Esophagus (tissue), 2 donors: ENCODE results near the gene PDGFA. TPM values are rescaled to one million over a fixed set of nuclear protein-coding genes. Genes with fewer than 3 reads are reported as not detected.
"Not testable (repeated sequence)": the region's sequence is repeated elsewhere in the genome, so short reads cannot be mapped to it uniquely, and the experiment has no call there.

Experiments used
- H3K27ac ChIP-seq, 2 donors: one replicate each; pipeline ENCODE4 v1.5.1; 2013; ENCODE audit warnings: low read depth in 2 of 2, mild to moderate bottlenecking in 2 of 2, inconsistent platforms in 1 of 2, low read length in 1 of 2, moderate library complexity in 1 of 2
- H3K27me3 ChIP-seq, 2 donors: one replicate each; pipeline ENCODE4 v1.6.1; 2013; ENCODE audit warnings: low read length in 2 of 2, control low read depth in 1 of 2, mild to moderate bottlenecking in 1 of 2; ENCODE audit not compliant: insufficient read depth in 2 of 2, control insufficient read depth in 1 of 2
- H3K36me3 ChIP-seq, 2 donors: one replicate each; pipeline ENCODE4 v1.6.1; 2013; ENCODE audit warnings: low read length in 1 of 2; ENCODE audit not compliant: control insufficient read depth in 2 of 2, insufficient read depth in 2 of 2
- H3K4me1 ChIP-seq, 2 donors: one replicate each; pipeline ENCODE4 v1.6.1; 2013; ENCODE audit warnings: low read length in 1 of 2; ENCODE audit not compliant: control insufficient read depth in 2 of 2, insufficient read depth in 2 of 2
- H3K4me3 ChIP-seq, 2 donors: one replicate each; pipeline ENCODE4 v1.5.1; 2013; ENCODE audit warnings: low read length in 2 of 2, mild to moderate bottlenecking in 2 of 2, low read depth in 1 of 2, moderate library complexity in 1 of 2
- H3K9me3 ChIP-seq, 2 donors: one replicate each; pipeline ENCODE4 v1.6.1; 2013; ENCODE audit warnings: mild to moderate bottlenecking in 2 of 2, low read depth in 1 of 2, low read length in 1 of 2, moderate library complexity in 1 of 2; ENCODE audit not compliant: control insufficient read depth in 2 of 2, insufficient read depth in 1 of 2
- WGBS, 2 donors: extraction: QIAGEN DNeasy Blood & Tissue Kit; methylation state at CpG; one replicate each; pipeline ENCODE4 v1.1.7; 2013; 5-methylcytosine and 5-hydroxymethylcytosine counted together
- polyA plus RNA-seq, 2 donors: library from polyadenylated mRNA; stranded (reverse); fragments of 200-250 nt; gene quantifications; one replicate each; pipeline ENCODE4 v1.2.3, GENCODE V29; 2013
- donor health status: healthy with polysubstance abuse.
- donor health status: Bipolar disorder and iron deficiency.

Gene PDGFA
- polyA plus RNA-seq, 2 donors = 5.5 to 6.1 TPM

GRCh38 chr7:552151-552867 lies 32.7 kb upstream of the PDGFA start:
- not testable (repeated sequence) for H3K27me3 ChIP-seq, H3K36me3 ChIP-seq, H3K9me3 ChIP-seq, H3K4me1 ChIP-seq, H3K27ac ChIP-seq, H3K4me3 ChIP-seq
- WGBS, 2 donors = 75 to 89% methylated on average over 32 of the region's 32 CpGs

GRCh38 chr7:551615-551970 lies 31.9 kb upstream of the PDGFA start:
- not testable (repeated sequence) for H3K4me3 ChIP-seq, H3K27me3 ChIP-seq, H3K4me1 ChIP-seq, H3K9me3 ChIP-seq, H3K36me3 ChIP-seq, H3K27ac ChIP-seq
- WGBS, 2 donors = 93 to 96% methylated on average over 9 of the region's 9 CpGs

- WGBS, 2 donors = 92 to 95% methylated on average over 14 to 19 of the region's 19 CpGs
- Histone ChIP-seq H3K27me3 (no peaks in the 10 kb centered on the region), H3K4me3 (no peak overlapping the region), H3K9me3 (no peaks in the 10 kb centered on the region), H3K4me1 (no peaks in the 10 kb centered on the region), H3K36me3 (no peaks in the 10 kb centered on the region), H3K27ac (no peak overlapping the region)
Measured at GRCh38 chr7:550881-551614, 31.4 kb upstream of the PDGFA start.

- H3K4me3 ChIP-seq = no peak overlapping the region
- no peaks in the 10 kb centered on the region for H3K9me3 ChIP-seq
- H3K36me3 ChIP-seq = no peaks in the 10 kb centered on the region
- H3K27me3 ChIP-seq = no peaks in the 10 kb centered on the region
- 92 to 95% methylated on average over 31 of the region's 31 CpGs for WGBS, 2 donors
- no peak overlapping the region for H3K27ac ChIP-seq
- H3K4me1 ChIP-seq = no peaks in the 10 kb centered on the region
Measured at GRCh38 chr7:549891-550625, 30.4 kb upstream of the PDGFA start.

- 85 to 89% methylated on average over 43 of the region's 43 CpGs for whole genome bisulfite sequencing, 2 donors
- H3K4me3 ChIP-seq = no peak overlapping the region
- H3K4me1 ChIP-seq = no peaks in the 10 kb centered on the region
- no peak overlapping the region for H3K27ac ChIP-seq
- no peaks in the 10 kb centered on the region for H3K9me3 ChIP-seq
- H3K27me3 ChIP-seq = no peaks in the 10 kb centered on the region
- no peaks in the 10 kb centered on the region for H3K36me3 ChIP-seq
Measured at GRCh38 chr7:549066-549890, 29.6 kb upstream of the PDGFA start.

DNA sequence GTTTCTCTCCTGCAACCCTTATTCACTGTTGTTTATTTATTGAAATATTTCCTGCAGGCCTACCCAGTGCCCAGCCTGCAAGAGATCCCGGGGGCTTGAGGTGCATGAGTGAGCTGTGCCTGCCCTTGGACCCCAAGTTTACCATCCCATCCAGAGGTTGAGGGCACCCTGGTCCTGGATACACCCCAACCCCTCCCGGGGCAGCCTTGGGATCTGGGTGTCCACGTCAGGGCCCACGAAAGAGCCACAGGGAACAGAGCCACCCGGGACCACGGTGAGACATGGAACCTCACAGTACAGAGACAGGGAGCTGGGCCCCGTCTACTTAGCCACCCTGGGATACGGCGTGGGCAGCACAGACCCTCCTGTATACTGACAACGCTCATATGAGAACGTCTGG lies 28.8 kb upstream of the PDGFA start:
- no peak overlapping the region for H3K27ac ChIP-seq
- peaks cover 0 to 2% of the 10 kb centered on the region in 2 donors for H3K4me1 ChIP-seq
- H3K36me3 ChIP-seq = no peaks in the 10 kb centered on the region
- no peaks in the 10 kb centered on the region for H3K27me3 ChIP-seq
- H3K9me3 ChIP-seq = no peaks in the 10 kb centered on the region
- WGBS, 2 donors = 94 to 96% methylated on average over 11 of the region's 11 CpGs
- H3K4me3 ChIP-seq = no peak overlapping the region

DNA sequence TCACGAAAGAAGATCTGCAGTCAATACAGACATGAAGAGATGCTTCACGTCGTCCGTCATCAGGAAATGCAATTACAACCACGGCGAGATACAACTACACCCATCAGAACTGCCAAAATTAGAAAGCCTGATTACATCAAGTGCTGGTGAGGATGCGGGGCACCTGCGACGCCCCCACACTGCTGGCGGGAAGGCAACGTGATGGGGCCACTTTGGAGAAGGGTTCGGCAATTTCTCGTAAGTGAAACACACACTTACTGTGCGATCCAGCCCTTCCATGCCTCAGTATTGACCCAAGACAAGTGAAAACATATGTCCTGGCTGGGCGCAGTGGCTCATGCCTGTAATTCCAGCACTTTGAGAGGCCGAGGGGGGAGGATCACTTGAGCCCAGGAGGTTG lies 25.8 kb upstream of the PDGFA start:
- 90 to 93% methylated on average over 16 of the region's 16 CpGs for WGBS, 2 donors
- Histone ChIP-seq H3K9me3 (peaks cover 0 to 3% of the 10 kb centered on the region in 2 donors), H3K4me1 (peaks cover 4 to 9% of the 10 kb centered on the region in 2 donors), H3K4me3 (no peak overlapping the region), H3K36me3 (no peaks in the 10 kb centered on the region), H3K27ac (no peak overlapping the region), H3K27me3 (no peaks in the 10 kb centered on the region)

- no peaks in the 10 kb centered on the region for H3K36me3 ChIP-seq
- no peak overlapping the region for H3K4me3 ChIP-seq
- H3K4me1 ChIP-seq = peaks cover 4 to 13% of the 10 kb centered on the region in 2 donors
- H3K27ac ChIP-seq = no peak overlapping the region
- H3K9me3 ChIP-seq = peaks cover 0 to 3% of the 10 kb centered on the region in 2 donors
- no peaks in the 10 kb centered on the region for H3K27me3 ChIP-seq
- 90% methylated on average over 18 of the region's 18 CpGs for WGBS, 2 donors
Measured at GRCh38 chr7:544338-545221, 24.9 kb upstream of the PDGFA start.
